ENCODE data around the gene ZNHIT2.
"Not testable (repeated sequence)": the region's sequence is repeated elsewhere in the genome, so short reads cannot be mapped to it uniquely, and the experiment has no call there.

The ZNHIT2 gene

GRCh38 chr11:65125197-65126056 lies 7.9 kb upstream of the ZNHIT2 start:
- no peak for DNase-seq (ENCODE audit: low read depth)
- no peak for TF ChIP-seq CTCF (IDR thresholded peaks at IDR 0.05; ENCODE audit: low read depth, low read length, missing control alignments)
- in situ Hi-C loops (cut with HindIII; ENCODE audit: low sequenced_read_pairs): no loop called here
- no peak overlapping the region for H3K4me3 ChIP-seq (ENCODE audit: low read depth, low read length)

GRCh38 chr11:65124480-65125196 lies 7.1 kb upstream of the ZNHIT2 start:
- in situ Hi-C loops (cut with HindIII; ENCODE audit: low sequenced_read_pairs): no loop called here
- TF ChIP-seq CTCF (IDR thresholded peaks at IDR 0.05; ENCODE audit: low read depth, low read length, missing control alignments): no peak

GRCh38 chr11:65121865-65122696 lies 4.6 kb upstream of the ZNHIT2 start, which contains the start of the genes FAU and MRPL49:
Gene FAU (minus strand): TSS chr11:65122134. CDS start chr11:65121813, 321 bp downstream.
Gene MRPL49 (plus strand): TSS chr11:65122321. CDS start chr11:65122347, 26 bp downstream.
- no peak for TF ChIP-seq CTCF (IDR thresholded peaks at IDR 0.05; ENCODE audit: low read depth, low read length, missing control alignments)
- in situ Hi-C loops (cut with HindIII; ENCODE audit: low sequenced_read_pairs): no loop called here
- DNase-seq (ENCODE audit: low read depth): peak; percentile 92

More at GRCh38 chr11:65124480-65125196, 7.1 kb upstream of the ZNHIT2 start:
- DNase-seq (ENCODE audit: low read depth): no peak
- no peak overlapping the region for H3K4me3 ChIP-seq (ENCODE audit: low read depth, low read length)

GRCh38 chr11:65121447-65121864 lies 4.0 kb upstream of the ZNHIT2 start:
- no peak for DNase-seq (ENCODE audit: low read depth)
- in situ Hi-C loops (cut with HindIII; ENCODE audit: low sequenced_read_pairs): no loop called here
- H3K4me3 ChIP-seq (ENCODE audit: low read depth, low read length): peak overlapping the region; percentile 99
- TF ChIP-seq CTCF (IDR thresholded peaks at IDR 0.05; ENCODE audit: low read depth, low read length, missing control alignments): no peak

More at GRCh38 chr11:65121865-65122696, 4.6 kb upstream of the ZNHIT2 start, which contains the start of the genes FAU and MRPL49:
- H3K4me3 ChIP-seq (ENCODE audit: low read depth, low read length): peak within 1 kb of the TSS; percentile 99

GRCh38 chr11:65120831-65121230 lies 3.3 kb upstream of the ZNHIT2 start:
- no peak for DNase-seq (ENCODE audit: low read depth)
- no peak for TF ChIP-seq CTCF (IDR thresholded peaks at IDR 0.05; ENCODE audit: low read depth, low read length, missing control alignments)
- in situ Hi-C loops (cut with HindIII; ENCODE audit: low sequenced_read_pairs): no loop called here
- peak overlapping the region; percentile 99 for H3K4me3 ChIP-seq (ENCODE audit: low read depth, low read length)

GRCh38 chr11:65119670-65119995 lies 2.1 kb upstream of the ZNHIT2 start:
- no peak overlapping the region for H3K4me3 ChIP-seq (ENCODE audit: low read depth, low read length)
- no peak for TF ChIP-seq CTCF (IDR thresholded peaks at IDR 0.05; ENCODE audit: low read depth, low read length, missing control alignments)
- in situ Hi-C loops (cut with HindIII; ENCODE audit: low sequenced_read_pairs): no loop called here
- DNase-seq (ENCODE audit: low read depth): no peak

- in situ Hi-C loops (cut with HindIII; ENCODE audit: low sequenced_read_pairs); H3K4me3 ChIP-seq (ENCODE audit: low read depth, low read length); DNase-seq (ENCODE audit: low read depth): not testable (repeated sequence)
Measured at GRCh38 chr11:65118891-65119669, 1.6 kb upstream of the ZNHIT2 start.

Data from astrocyte of the cerebellum (primary cell).